Left ventricle myocardium inferior (tissue), 1 donor: ENCODE measurements around the gene MRPL3. TPM values are rescaled to one million over a fixed set of nuclear protein-coding genes. Genes with fewer than 3 reads are reported as not detected.

Experiments used
- DNase-seq: peaks from one replicate; pipeline ENCODE4 v3.0.0-alpha.2; 2020
- H3K27ac ChIP-seq: fragments of 200-600 bp; replicated peaks from 2 replicates; pipeline ENCODE4 v1.8.0; 2021
- H3K27me3 ChIP-seq: fragments of 200-600 bp; 2 replicates; pipeline ENCODE4 v1.8.0; 2021; ENCODE audit warnings: low read depth
- H3K36me3 ChIP-seq: fragments of 200-600 bp; 2 replicates; pipeline ENCODE4 v1.8.0; 2021
- H3K4me1 ChIP-seq: fragments of 200-600 bp; 2 replicates; pipeline ENCODE4 v1.8.0; 2021
- H3K4me3 ChIP-seq: fragments of 200-600 bp; 2 replicates; pipeline ENCODE4 v1.8.0; 2021; ENCODE audit warnings: mild to moderate bottlenecking, moderate library complexity
- H3K9me3 ChIP-seq: fragments of 200-600 bp; replicated peaks from 2 replicates; pipeline ENCODE4 v1.8.0; 2021
- intact Hi-C: fragments of 100-400 bp; cut with micrococcal nuclease; formaldehyde crosslinking; loops from one replicate; pipeline ENCODE4 v1.11.0; 2022
- total RNA-seq: library from RNA; stranded (reverse); fragmentation: NEBNext Ultra II Directional; extraction: Animal tissue kit (Norgen Biotek cat#: 25700); gene quantifications from one replicate; pipeline ENCODE4 v1.2.1, GENCODE V29; 2021
- TF ChIP-seq, protein P1 (sequence below): fragments of 200-600 bp; IDR thresholded peaks from 2 replicates; pipeline ENCODE4 v1.8.0; 2021; ENCODE audit warnings: antibody characterized with exemption, mild to moderate bottlenecking, borderline replicate concordance
- donor health status: DM: no; HTN: yes; CAD: no; lungs with severe emphysema.

MRPL3 gene
- total RNA-seq, 1 donor from 2014 or later: 53.9 TPM

- intact Hi-C loops: no loop called here
- TF ChIP-seq, protein P1, sequence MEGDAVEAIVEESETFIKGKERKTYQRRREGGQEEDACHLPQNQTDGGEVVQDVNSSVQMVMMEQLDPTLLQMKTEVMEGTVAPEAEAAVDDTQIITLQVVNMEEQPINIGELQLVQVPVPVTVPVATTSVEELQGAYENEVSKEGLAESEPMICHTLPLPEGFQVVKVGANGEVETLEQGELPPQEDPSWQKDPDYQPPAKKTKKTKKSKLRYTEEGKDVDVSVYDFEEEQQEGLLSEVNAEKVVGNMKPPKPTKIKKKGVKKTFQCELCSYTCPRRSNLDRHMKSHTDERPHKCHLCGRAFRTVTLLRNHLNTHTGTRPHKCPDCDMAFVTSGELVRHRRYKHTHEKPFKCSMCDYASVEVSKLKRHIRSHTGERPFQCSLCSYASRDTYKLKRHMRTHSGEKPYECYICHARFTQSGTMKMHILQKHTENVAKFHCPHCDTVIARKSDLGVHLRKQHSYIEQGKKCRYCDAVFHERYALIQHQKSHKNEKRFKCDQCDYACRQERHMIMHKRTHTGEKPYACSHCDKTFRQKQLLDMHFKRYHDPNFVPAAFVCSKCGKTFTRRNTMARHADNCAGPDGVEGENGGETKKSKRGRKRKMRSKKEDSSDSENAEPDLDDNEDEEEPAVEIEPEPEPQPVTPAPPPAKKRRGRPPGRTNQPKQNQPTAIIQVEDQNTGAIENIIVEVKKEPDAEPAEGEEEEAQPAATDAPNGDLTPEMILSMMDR: no peak
- no peaks in the 10 kb centered on the region for H3K27me3 ChIP-seq
- H3K9me3 ChIP-seq: peaks cover 4% of the 10 kb centered on the region
- H3K27ac ChIP-seq: no peak overlapping the region
- no peak overlapping the region for H3K4me3 ChIP-seq
- peaks cover 7% of the 10 kb centered on the region for H3K4me1 ChIP-seq
- peaks cover 7% of the 10 kb centered on the region for H3K36me3 ChIP-seq
- no peak for DNase-seq
Observed at GRCh38 chr3:131538968-131539367, 36.2 kb upstream of the MRPL3 start.

DNA sequence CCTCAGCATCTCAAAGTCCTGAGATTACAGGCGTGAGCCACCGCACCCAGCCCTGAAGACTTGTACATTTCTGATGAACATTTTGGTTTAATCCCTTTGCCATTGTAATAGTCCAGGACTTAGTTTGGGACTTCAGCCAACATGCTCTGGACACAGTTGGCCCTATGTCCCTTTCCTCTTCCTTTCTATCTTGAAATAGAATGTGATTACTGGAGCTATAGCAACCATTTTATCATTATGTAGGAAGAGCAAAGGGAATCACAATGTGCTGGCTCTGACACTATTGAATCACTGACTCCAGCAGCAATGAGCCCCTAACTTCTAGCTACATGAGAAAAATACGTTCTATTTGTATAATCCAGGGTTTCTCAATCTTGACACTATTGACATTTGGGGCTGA is 34.8 kb upstream of the MRPL3 start:
- Histone ChIP-seq H3K4me1 (no peaks in the 10 kb centered on the region), H3K27me3 (no peaks in the 10 kb centered on the region), H3K36me3 (peaks cover 7% of the 10 kb centered on the region), H3K9me3 (peaks cover 4% of the 10 kb centered on the region), H3K27ac (no peak overlapping the region), H3K4me3 (no peak overlapping the region)
- no peak for DNase-seq
- intact Hi-C loops: no loop called here
- TF ChIP-seq, protein P1: no peak

- intact Hi-C loops: no loop called here
- Histone ChIP-seq H3K4me1 (no peaks in the 10 kb centered on the region), H3K9me3 (peaks cover 4% of the 10 kb centered on the region), H3K4me3 (no peak overlapping the region), H3K27ac (no peak overlapping the region), H3K36me3 (peaks cover 7% of the 10 kb centered on the region), H3K27me3 (no peaks in the 10 kb centered on the region)
- TF ChIP-seq, protein P1: no peak
- no peak for DNase-seq
Observed at GRCh38 chr3:131535596-131535995, 32.8 kb upstream of the MRPL3 start.

GRCh38 chr3:131535131-131535530 is 32.4 kb upstream of the MRPL3 start:
- no peak for DNase-seq
- Histone ChIP-seq H3K4me1 (no peaks in the 10 kb centered on the region), H3K9me3 (peaks cover 4% of the 10 kb centered on the region), H3K27ac (no peak overlapping the region), H3K36me3 (peaks cover 7% of the 10 kb centered on the region), H3K27me3 (no peaks in the 10 kb centered on the region), H3K4me3 (no peak overlapping the region)
- intact Hi-C loops: no loop called here
- TF ChIP-seq, protein P1: no peak

DNA sequence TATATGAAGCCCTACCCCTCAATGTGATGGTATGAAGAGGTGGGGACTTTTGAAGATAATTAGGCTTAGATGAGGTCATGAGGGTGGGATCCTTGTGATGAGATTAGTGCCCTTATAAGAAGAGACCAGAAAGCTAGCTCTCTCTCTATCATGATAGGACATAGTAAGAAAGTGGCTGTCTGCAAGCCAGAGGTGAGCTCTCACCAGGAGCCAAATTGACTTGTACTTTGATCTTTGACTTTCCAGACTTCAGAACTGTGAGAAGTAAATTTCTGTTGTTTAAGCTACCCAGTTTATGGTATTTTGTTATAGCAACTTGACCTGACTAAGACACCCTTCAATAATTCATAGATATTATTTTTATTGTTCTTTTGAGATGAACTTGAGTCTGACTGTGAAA is 29.9 kb upstream of the MRPL3 start:
- intact Hi-C loops: no loop called here
- no peaks in the 10 kb centered on the region for H3K36me3 ChIP-seq
- TF ChIP-seq, protein P1: no peak
- H3K4me3 ChIP-seq: no peak overlapping the region
- H3K4me1 ChIP-seq: no peaks in the 10 kb centered on the region
- no peak for DNase-seq
- H3K27ac ChIP-seq: no peak overlapping the region
- H3K9me3 ChIP-seq: no peaks in the 10 kb centered on the region
- peaks cover 3% of the 10 kb centered on the region for H3K27me3 ChIP-seq

- TF ChIP-seq, protein P1: no peak
- Histone ChIP-seq H3K27me3 (peaks cover 17% of the 10 kb centered on the region), H3K9me3 (no peaks in the 10 kb centered on the region), H3K27ac (no peak overlapping the region), H3K4me3 (no peak overlapping the region), H3K4me1 (no peaks in the 10 kb centered on the region), H3K36me3 (no peaks in the 10 kb centered on the region)
- no peak for DNase-seq
- intact Hi-C loops: no loop called here
Observed at GRCh38 chr3:131530843-131531242, 28.1 kb upstream of the MRPL3 start.
